ENCODE data around the gene TRMU.

TRMU gene

DNA sequence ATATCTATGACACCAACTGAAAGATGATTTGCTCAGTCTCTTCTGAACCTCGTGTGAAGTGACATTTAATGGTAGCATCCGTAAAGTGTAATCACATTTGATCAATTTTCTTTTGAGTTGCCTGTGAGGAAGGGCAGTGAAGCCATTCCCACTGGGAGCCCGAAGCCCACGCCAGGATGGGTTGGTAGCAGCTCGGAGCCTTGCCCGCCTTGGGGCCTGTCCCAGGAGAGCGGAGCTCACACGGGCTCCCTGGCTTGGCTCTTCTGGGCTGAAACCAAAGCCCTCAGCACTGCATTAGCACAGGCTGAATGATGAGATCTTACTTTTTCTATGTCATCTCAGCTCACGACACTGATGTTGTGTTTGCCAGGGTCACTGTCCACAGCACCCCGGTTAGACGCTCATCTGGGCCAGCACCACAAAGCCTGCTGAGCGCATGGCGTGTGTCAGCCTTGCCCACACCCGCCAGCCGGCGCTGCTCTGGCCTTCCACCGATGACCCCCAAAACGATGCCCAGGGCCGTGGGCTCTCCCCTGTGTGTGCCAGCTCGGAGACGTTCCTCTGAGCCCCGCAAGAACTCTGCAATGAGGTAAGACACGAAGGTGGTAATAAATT lies 9.3 kb upstream of the TRMU start:
- Histone ChIP-seq H3K4me1 (ENCODE audit: control insufficient read depth in 1 of 2, insufficient read depth in 2 of 2, low read length in 2 of 2) (no peaks in the 10 kb centered on the region), H3K4me3 (ENCODE audit: low read depth in 1 of 2, low read length in 2 of 2) (no peak overlapping the region), H3K27me3 (ENCODE audit: low read depth, low read length) (no peaks in the 10 kb centered on the region), H3K27ac (ENCODE audit: low read length) (no peak overlapping the region), H3K36me3 (ENCODE audit: control insufficient read depth in 1 of 2, insufficient read depth in 2 of 2, low read length in 2 of 2) (no peaks in the 10 kb centered on the region), H3K9me3 (ENCODE audit: control insufficient read depth in 1 of 2, low read length in 2 of 2) (no peaks in the 10 kb centered on the region)

DNA sequence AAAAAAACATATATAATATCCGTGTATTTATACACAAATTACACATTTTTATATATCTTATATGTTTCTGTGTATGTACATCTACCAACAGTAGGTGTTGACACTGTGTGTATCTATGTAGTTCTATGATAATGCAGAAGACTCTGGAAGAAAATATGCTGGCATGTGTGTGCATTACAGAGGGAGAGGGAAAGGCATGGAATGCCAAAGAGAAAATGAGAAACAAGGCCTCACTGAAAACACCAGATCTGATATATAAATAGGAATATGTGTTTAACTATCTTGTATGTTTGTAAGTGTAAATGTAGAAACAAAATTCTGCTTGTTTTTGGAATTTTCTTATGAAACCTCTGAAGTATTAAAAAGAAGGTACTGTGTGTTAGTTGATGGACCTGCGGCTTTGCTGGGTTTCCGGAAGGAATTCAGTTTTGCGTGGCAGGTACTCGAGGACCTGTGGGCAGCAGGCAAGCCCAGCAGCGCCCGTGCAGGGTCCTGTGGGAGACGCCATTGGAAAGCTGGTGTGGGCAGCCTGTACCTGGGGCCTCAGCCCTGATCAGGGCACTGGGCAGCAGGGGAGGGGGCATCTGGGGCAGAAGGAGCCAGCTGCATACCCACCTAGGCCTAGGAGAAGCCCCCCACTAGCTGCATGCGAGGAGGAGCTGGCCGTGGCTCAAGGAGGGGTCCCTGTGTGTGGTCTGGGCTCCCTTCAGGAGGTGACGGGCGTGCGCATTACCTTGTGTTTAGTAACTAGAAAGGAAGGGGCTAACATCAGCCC lies 7.6 kb upstream of the TRMU start:
- H3K4me1 ChIP-seq (ENCODE audit: control insufficient read depth in 1 of 2, insufficient read depth in 2 of 2, low read length in 2 of 2), result no peaks in the 10 kb centered on the region
- no peak overlapping the region for H3K27ac ChIP-seq (ENCODE audit: low read length)
- no peaks in the 10 kb centered on the region for H3K9me3 ChIP-seq (ENCODE audit: control insufficient read depth in 1 of 2, low read length in 2 of 2)
- no peaks in the 10 kb centered on the region for H3K27me3 ChIP-seq (ENCODE audit: low read depth, low read length)
- no peak overlapping the region for H3K4me3 ChIP-seq (ENCODE audit: low read depth in 1 of 2, low read length in 2 of 2)
- H3K36me3 ChIP-seq (ENCODE audit: control insufficient read depth in 1 of 2, insufficient read depth in 2 of 2, low read length in 2 of 2), result no peaks in the 10 kb centered on the region

DNA sequence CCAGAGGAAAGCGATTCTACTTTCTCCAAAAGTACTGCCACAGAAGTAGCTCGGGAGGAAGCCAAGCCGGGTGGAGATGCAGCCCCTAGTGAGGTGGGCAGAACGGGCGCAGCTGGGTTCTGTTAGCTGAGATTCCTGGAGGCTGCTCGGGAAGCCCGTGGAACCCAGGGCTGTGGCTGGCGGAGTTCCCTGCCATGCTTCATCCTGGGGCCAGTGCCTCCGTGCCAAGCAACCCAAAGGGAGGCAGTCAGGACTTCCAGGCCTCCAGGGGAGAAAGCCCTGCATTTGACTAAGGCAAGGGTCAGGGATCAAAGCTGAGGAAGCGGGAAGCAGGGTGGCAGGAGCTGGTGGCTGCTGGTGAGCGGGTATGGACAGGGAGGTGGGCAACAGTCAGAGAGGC lies 6.7 kb upstream of the TRMU start:
- Histone ChIP-seq H3K4me1 (ENCODE audit: control insufficient read depth in 1 of 2, insufficient read depth in 2 of 2, low read length in 2 of 2) (no peaks in the 10 kb centered on the region), H3K9me3 (ENCODE audit: control insufficient read depth in 1 of 2, low read length in 2 of 2) (no peaks in the 10 kb centered on the region), H3K36me3 (ENCODE audit: control insufficient read depth in 1 of 2, insufficient read depth in 2 of 2, low read length in 2 of 2) (no peaks in the 10 kb centered on the region), H3K4me3 (ENCODE audit: low read depth in 1 of 2, low read length in 2 of 2) (no peak overlapping the region), H3K27me3 (ENCODE audit: low read depth, low read length) (no peaks in the 10 kb centered on the region), H3K27ac (ENCODE audit: low read length) (no peak overlapping the region)

DNA sequence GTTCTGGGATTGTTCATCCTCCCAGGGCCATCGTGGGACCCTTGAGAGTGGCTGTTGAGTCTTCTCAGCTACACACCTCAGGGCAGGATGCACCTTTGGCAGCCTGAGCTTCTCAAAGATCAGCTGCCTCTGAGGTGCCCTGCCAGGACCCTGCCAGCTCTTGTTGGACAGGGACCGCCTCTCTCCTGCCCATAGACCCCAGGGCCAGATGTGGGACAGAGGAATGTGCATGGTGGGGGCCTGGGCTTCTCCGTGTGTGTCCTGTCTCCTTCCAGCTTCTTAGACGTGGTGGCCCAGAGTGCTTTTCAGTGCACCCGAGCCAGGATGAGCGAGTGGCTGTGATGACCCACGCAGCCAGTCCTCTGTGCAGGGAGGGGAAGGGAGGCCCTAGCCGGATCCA lies 5.9 kb upstream of the TRMU start:
- H3K27ac ChIP-seq (ENCODE audit: low read length), result no peak overlapping the region
- H3K9me3 ChIP-seq (ENCODE audit: control insufficient read depth in 1 of 2, low read length in 2 of 2), result no peaks in the 10 kb centered on the region
- no peaks in the 10 kb centered on the region for H3K36me3 ChIP-seq (ENCODE audit: control insufficient read depth in 1 of 2, insufficient read depth in 2 of 2, low read length in 2 of 2)

DNA sequence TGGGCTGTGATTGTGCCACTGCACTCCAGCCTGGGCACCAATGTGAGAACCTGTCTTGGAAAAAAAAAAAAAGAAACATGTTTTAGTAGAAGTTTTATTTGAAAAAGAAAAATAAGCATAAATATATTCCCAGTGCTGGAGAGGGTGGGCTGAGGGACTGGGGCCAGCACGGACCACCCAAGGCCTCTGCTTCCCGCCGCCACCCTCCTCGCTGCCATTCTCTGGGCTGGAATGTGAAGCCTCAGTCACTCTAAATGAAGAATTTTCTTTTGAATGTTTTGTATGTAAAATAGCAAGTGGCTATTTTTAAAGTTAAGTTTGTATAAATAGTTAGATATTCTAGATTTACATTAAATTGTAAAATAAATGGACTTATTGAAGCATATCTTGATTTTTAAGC lies 5.1 kb upstream of the TRMU start:
- Histone ChIP-seq H3K27me3 (ENCODE audit: low read depth, low read length) (no peaks in the 10 kb centered on the region), H3K4me1 (ENCODE audit: control insufficient read depth in 1 of 2, insufficient read depth in 2 of 2, low read length in 2 of 2) (no peaks in the 10 kb centered on the region), H3K4me3 (ENCODE audit: low read depth in 1 of 2, low read length in 2 of 2) (no peak overlapping the region), H3K36me3 (ENCODE audit: control insufficient read depth in 1 of 2, insufficient read depth in 2 of 2, low read length in 2 of 2) (no peaks in the 10 kb centered on the region), H3K9me3 (ENCODE audit: control insufficient read depth in 1 of 2, low read length in 2 of 2) (no peaks in the 10 kb centered on the region), H3K27ac (ENCODE audit: low read length) (no peak overlapping the region)

More for the DNA sequence above, 5.9 kb upstream of the TRMU start:
- H3K4me1 ChIP-seq (ENCODE audit: control insufficient read depth in 1 of 2, insufficient read depth in 2 of 2, low read length in 2 of 2), result no peaks in the 10 kb centered on the region
- no peaks in the 10 kb centered on the region for H3K27me3 ChIP-seq (ENCODE audit: low read depth, low read length)
- H3K4me3 ChIP-seq (ENCODE audit: low read depth in 1 of 2, low read length in 2 of 2), result no peak overlapping the region

DNA sequence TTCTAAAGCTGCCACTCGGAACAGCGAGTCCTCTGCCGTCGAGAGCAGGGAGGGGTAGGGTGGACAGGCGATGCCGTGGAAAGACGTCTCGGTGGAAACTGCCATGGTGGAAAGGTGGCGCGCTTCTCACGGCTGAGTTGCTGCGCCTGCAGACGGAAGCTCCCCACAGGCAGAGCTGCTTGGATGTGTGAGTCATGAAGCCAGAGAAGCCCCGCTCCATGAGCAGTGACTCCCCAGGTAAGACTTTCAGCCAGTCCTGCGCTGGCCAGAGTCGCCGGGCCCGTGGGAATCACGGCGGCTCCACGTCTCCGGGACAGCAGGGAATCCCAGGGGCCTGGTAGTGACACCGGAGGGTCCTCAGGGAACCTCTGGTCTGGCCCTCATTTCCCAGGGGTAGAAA lies 4.0 kb upstream of the TRMU start:
- no peak overlapping the region for H3K4me3 ChIP-seq (ENCODE audit: low read depth in 1 of 2, low read length in 2 of 2)
- no peaks in the 10 kb centered on the region for H3K36me3 ChIP-seq (ENCODE audit: control insufficient read depth in 1 of 2, insufficient read depth in 2 of 2, low read length in 2 of 2)
- peaks cover 2 to 3% of the 10 kb centered on the region in 2 donors for H3K4me1 ChIP-seq (ENCODE audit: control insufficient read depth in 1 of 2, insufficient read depth in 2 of 2, low read length in 2 of 2)
- no peaks in the 10 kb centered on the region for H3K27me3 ChIP-seq (ENCODE audit: low read depth, low read length)
- H3K27ac ChIP-seq (ENCODE audit: low read length), result no peak overlapping the region
- no peaks in the 10 kb centered on the region for H3K9me3 ChIP-seq (ENCODE audit: control insufficient read depth in 1 of 2, low read length in 2 of 2)

DNA sequence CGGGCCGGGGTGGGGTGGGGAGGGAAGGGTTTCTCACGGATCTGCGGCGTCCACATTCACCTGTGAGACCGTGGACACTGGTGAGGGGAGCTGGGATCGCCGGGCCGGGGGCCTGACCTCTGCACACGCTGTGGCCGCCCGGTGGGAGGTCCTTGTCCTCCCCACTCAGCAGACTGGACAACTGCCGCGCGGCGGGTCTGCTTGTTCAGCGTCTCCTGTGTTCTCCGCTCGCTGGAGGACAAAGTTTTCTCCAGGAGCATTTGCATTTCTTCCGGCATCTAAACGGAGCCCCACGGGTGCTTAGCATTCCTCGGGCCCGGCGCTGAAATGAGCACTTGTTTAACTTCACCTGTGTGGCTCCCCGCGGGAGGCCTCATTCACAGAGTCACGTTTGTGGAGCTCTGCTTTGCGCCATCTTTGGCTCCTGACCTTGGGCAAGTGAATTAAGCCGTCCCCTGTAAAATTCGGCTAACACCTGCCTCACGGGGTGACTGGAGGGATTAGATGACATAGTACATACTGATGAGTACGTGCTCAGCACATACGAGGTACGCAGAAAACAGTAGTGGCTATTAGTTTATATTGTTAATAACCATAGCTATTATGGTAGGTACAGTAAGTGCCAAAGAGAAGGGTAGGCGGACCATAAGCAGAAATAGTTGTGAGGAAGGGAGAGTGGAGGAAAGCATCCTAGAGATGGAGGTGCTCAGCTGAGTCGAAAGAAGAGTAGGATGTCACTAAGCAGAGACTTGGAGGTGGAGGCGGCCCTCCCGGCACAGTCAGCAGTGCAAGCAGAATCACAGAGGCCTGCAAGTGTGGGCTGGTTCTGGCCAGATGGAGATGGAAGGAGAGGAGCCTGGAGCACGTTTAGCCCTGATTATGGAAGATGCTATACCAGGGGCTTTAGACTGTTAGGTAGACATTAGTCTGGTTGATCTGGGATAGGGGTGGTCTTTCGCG lies 885 bp downstream of the TRMU start:
- no peak overlapping the region for H3K27ac ChIP-seq (ENCODE audit: low read length)
- peaks cover 26 to 34% of the 10 kb centered on the region in 2 donors for H3K36me3 ChIP-seq (ENCODE audit: control insufficient read depth in 1 of 2, insufficient read depth in 2 of 2, low read length in 2 of 2)
- H3K4me3 ChIP-seq (ENCODE audit: low read depth in 1 of 2, low read length in 2 of 2), result peak overlapping the region; percentile 70 to 97
- no peaks in the 10 kb centered on the region for H3K9me3 ChIP-seq (ENCODE audit: control insufficient read depth in 1 of 2, low read length in 2 of 2)
- peaks cover 9 to 14% of the 10 kb centered on the region in 2 donors for H3K4me1 ChIP-seq (ENCODE audit: control insufficient read depth in 1 of 2, insufficient read depth in 2 of 2, low read length in 2 of 2)
- no peaks in the 10 kb centered on the region for H3K27me3 ChIP-seq (ENCODE audit: low read depth, low read length)

DNA sequence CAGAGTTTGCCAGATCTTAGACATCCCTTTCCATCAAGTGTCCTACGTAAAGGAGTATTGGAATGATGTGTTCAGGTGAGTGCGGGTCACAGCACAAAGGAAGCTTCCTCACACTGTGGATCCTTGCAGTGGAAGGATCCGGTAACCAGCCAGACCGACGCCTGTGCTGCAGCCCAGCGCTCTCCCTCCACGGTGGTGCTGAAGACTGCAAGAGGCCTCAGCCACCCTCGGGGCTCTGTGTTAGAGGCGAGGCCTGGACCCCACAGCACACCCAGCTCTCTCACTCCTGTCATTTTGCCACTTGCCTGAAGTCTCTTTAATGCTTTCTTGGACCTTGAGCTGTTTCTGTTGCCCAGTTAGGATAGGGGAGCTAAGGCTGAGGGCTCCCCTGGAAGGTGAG lies 2.4 kb downstream of the TRMU start:
- H3K9me3 ChIP-seq (ENCODE audit: control insufficient read depth in 1 of 2, low read length in 2 of 2), result no peaks in the 10 kb centered on the region
- H3K27me3 ChIP-seq (ENCODE audit: low read depth, low read length), result no peaks in the 10 kb centered on the region
- peaks cover 32 to 46% of the 10 kb centered on the region in 2 donors for H3K36me3 ChIP-seq (ENCODE audit: control insufficient read depth in 1 of 2, insufficient read depth in 2 of 2, low read length in 2 of 2)
- H3K4me1 ChIP-seq (ENCODE audit: control insufficient read depth in 1 of 2, insufficient read depth in 2 of 2, low read length in 2 of 2), result peaks cover 9 to 14% of the 10 kb centered on the region in 2 donors
- no peak overlapping the region for H3K27ac ChIP-seq (ENCODE audit: low read length)
- no peak overlapping the region for H3K4me3 ChIP-seq (ENCODE audit: low read depth in 1 of 2, low read length in 2 of 2)

DNA sequence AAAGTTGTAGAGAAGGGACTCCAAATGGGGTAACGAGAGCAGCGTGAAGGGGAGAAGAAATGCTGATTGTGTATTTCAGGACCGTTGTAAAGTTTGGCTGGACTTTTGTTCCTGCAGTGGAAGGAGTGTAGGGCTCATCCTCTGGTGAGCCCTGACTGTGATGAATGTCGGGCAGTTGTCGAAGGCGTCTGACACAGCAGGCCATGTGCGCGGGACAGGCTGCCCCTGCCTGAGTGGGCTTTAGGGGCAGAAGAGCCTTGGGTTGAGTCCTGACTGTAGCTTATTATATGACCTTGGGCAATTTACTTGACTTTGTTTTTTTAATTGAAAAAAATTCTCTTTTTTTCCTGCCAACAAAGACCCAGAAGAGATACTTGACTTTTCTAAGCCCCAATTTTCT lies 3.1 kb downstream of the TRMU start:
- no peaks in the 10 kb centered on the region for H3K27me3 ChIP-seq (ENCODE audit: low read depth, low read length)
- peaks cover 38 to 54% of the 10 kb centered on the region in 2 donors for H3K36me3 ChIP-seq (ENCODE audit: control insufficient read depth in 1 of 2, insufficient read depth in 2 of 2, low read length in 2 of 2)
- H3K27ac ChIP-seq (ENCODE audit: low read length), result no peak overlapping the region
- no peaks in the 10 kb centered on the region for H3K9me3 ChIP-seq (ENCODE audit: control insufficient read depth in 1 of 2, low read length in 2 of 2)
- no peak overlapping the region for H3K4me3 ChIP-seq (ENCODE audit: low read depth in 1 of 2, low read length in 2 of 2)
- peaks cover 9 to 14% of the 10 kb centered on the region in 2 donors for H3K4me1 ChIP-seq (ENCODE audit: control insufficient read depth in 1 of 2, insufficient read depth in 2 of 2, low read length in 2 of 2)

DNA sequence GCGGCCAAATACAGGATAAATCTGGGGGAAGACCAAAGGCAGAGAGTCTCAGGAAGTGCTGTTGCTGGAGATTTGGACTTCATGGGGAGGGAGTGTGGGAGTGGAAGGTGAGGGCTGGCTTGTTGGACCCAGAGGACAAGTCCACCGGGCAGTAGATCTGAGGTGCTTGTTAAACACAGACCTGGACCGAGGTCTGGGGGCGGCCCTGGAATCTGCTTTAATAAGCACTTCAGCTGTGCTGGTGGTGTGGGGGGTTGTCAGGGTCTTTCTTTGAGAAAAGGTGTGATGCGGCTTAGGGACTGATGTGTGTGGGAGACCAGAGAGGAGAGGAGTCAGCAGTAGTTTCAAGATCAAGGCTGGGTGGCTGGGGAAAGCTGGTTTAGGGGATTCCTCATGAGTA lies 4.4 kb downstream of the TRMU start:
- Histone ChIP-seq H3K36me3 (ENCODE audit: control insufficient read depth in 1 of 2, insufficient read depth in 2 of 2, low read length in 2 of 2) (peaks cover 51 to 65% of the 10 kb centered on the region in 2 donors), H3K4me1 (ENCODE audit: control insufficient read depth in 1 of 2, insufficient read depth in 2 of 2, low read length in 2 of 2) (peaks cover 9 to 14% of the 10 kb centered on the region in 2 donors), H3K27me3 (ENCODE audit: low read depth, low read length) (no peaks in the 10 kb centered on the region), H3K9me3 (ENCODE audit: control insufficient read depth in 1 of 2, low read length in 2 of 2) (no peaks in the 10 kb centered on the region), H3K27ac (ENCODE audit: low read length) (no peak overlapping the region), H3K4me3 (ENCODE audit: low read depth in 1 of 2, low read length in 2 of 2) (no peak overlapping the region)

DNA sequence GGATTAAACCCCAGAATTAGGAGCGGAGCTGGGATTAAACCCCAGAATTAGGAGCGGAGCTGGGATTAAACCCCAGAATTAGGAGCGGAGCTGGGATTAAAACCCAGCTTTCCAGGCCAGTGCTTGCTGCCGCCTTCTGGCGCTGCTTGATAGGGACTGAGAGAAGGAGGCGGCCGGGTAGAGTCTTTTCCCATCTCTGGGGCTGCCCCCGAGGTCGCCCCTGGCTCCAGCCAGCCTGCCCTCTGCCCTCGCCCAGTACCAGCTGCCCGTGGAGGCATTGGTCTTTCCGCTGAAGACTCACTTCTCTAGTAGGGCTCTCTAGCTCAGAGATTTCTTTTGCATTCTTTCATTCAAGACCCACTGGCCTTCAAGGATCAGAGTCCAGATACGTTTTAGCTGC lies 5.2 kb downstream of the TRMU start:
- Histone ChIP-seq H3K27ac (ENCODE audit: low read length) (no peak overlapping the region), H3K4me3 (ENCODE audit: low read depth in 1 of 2, low read length in 2 of 2) (no peak overlapping the region), H3K9me3 (ENCODE audit: control insufficient read depth in 1 of 2, low read length in 2 of 2) (no peaks in the 10 kb centered on the region), H3K27me3 (ENCODE audit: low read depth, low read length) (no peaks in the 10 kb centered on the region), H3K4me1 (ENCODE audit: control insufficient read depth in 1 of 2, insufficient read depth in 2 of 2, low read length in 2 of 2) (peaks cover 9 to 14% of the 10 kb centered on the region in 2 donors), H3K36me3 (ENCODE audit: control insufficient read depth in 1 of 2, insufficient read depth in 2 of 2, low read length in 2 of 2) (peaks cover 54 to 72% of the 10 kb centered on the region in 2 donors)

Data from muscle layer of duodenum (tissue), 2 donors.